ENCODE data around the gene NEURL1.
"Not testable (repeated sequence)": the region's sequence is repeated elsewhere in the genome, so short reads cannot be mapped to it uniquely, and the experiment has no call there.

NEURL1 gene

GRCh38 chr10:103493916-103494877 is 692 bp downstream of the NEURL1 start:
- DNase-seq: peak in 11 of 56 donors; percentile 10 to 40 (median 20)

- no peak for DNase-seq
These were observed 1.8 kb downstream of the NEURL1 start for GRCh38 chr10:103495321-103495720.

GRCh38 chr10:103497161-103497915 is 3.8 kb downstream of the NEURL1 start:
- DNase-seq: peak in 2 of 56 donors; percentile 7 to 15

- DNase-seq: no peak
These were observed 5.6 kb downstream of the NEURL1 start for GRCh38 chr10:103498936-103499638.

- peak in 25 of 56 donors; percentile 7 to 66 (median 27) for DNase-seq
These were observed 6.4 kb downstream of the NEURL1 start for GRCh38 chr10:103499881-103500280.

GRCh38 chr10:103500481-103500880 is 7.0 kb downstream of the NEURL1 start:
- DNase-seq: no peak

- no peak for DNase-seq
These were observed 7.7 kb downstream of the NEURL1 start for GRCh38 chr10:103501186-103501585.

- peak in 6 of 56 donors; percentile 6 to 33 (median 17) for DNase-seq
These were observed 9.6 kb downstream of the NEURL1 start for GRCh38 chr10:103502849-103503660.

GRCh38 chr10:103503777-103504176 is 10.3 kb downstream of the NEURL1 start:
- DNase-seq: not testable (repeated sequence)

GRCh38 chr10:103504181-103504783 is 10.8 kb downstream of the NEURL1 start:
- no peak for DNase-seq

GRCh38 chr10:103506061-103506460 is 12.6 kb downstream of the NEURL1 start:
- no peak for DNase-seq

- DNase-seq: no peak
These were observed 14.0 kb downstream of the NEURL1 start for GRCh38 chr10:103507235-103508191.

GRCh38 chr10:103510046-103510685 is 16.7 kb downstream of the NEURL1 start:
- DNase-seq: no peak

GRCh38 chr10:103510791-103511752 is 17.6 kb downstream of the NEURL1 start:
- DNase-seq: no peak

GRCh38 chr10:103512166-103512565 is 18.7 kb downstream of the NEURL1 start:
- DNase-seq: no peak

GRCh38 chr10:103512591-103513379 is 19.3 kb downstream of the NEURL1 start:
- no peak for DNase-seq

All from nucleus accumbens (tissue), 56 donors.